Measurements from ENCODE around the gene BDKRB2.

BDKRB2 gene

DNA sequence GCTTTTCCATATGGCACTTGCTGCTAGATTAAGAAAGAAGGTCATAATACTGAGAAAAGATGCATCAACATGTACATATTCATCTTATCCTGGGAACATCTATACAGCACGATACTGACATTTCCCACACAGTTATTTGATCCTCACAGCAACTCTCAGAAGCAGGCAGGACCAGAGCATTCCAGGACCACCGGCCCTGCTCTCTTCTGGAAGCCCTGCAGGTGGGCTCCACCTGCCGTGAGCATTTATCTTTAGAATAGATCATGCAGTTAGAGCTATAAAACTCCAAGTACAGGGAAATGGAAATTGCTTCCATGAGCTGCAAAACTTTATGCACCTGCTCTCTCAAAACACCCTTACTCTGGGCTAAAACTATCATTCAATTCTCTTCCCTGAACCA, 45.8 kb downstream of the BDKRB2 start:
- no peaks in the 10 kb centered on the region for H3F3A ChIP-seq (ENCODE audit: insufficient read depth, low read length)
- H3K9ac ChIP-seq (ENCODE audit: low read length) = no peak overlapping the region
- no peak overlapping the region for H3K4me2 ChIP-seq (ENCODE audit: low read depth, low read length)
- H2AFZ ChIP-seq (ENCODE audit: low read length) = no peak overlapping the region
- no peaks in the 10 kb centered on the region for H3K9me2 ChIP-seq (replicated peaks; ENCODE audit: insufficient read depth, low read length)
- DNase-seq = no peak
- no peak overlapping the region for H3K4me3 ChIP-seq (ENCODE audit: low read length)
- H3K9me3 ChIP-seq (replicated peaks; ENCODE audit: insufficient read depth, low read length) = no peaks in the 10 kb centered on the region
- H4K20me1 ChIP-seq (ENCODE audit: insufficient read depth, low read length) = no peaks in the 10 kb centered on the region
- no peak for TF ChIP-seq EZH2phosphoT487 (IDR thresholded peaks at IDR 0.05; ENCODE audit: low read length)
- TF ChIP-seq, protein P1, sequence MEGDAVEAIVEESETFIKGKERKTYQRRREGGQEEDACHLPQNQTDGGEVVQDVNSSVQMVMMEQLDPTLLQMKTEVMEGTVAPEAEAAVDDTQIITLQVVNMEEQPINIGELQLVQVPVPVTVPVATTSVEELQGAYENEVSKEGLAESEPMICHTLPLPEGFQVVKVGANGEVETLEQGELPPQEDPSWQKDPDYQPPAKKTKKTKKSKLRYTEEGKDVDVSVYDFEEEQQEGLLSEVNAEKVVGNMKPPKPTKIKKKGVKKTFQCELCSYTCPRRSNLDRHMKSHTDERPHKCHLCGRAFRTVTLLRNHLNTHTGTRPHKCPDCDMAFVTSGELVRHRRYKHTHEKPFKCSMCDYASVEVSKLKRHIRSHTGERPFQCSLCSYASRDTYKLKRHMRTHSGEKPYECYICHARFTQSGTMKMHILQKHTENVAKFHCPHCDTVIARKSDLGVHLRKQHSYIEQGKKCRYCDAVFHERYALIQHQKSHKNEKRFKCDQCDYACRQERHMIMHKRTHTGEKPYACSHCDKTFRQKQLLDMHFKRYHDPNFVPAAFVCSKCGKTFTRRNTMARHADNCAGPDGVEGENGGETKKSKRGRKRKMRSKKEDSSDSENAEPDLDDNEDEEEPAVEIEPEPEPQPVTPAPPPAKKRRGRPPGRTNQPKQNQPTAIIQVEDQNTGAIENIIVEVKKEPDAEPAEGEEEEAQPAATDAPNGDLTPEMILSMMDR (IDR thresholded peaks at IDR 0.05; ENCODE audit: low read length) = no peak
- no peak for TF ChIP-seq EZH2 (optimal IDR thresholded peaks at IDR 0.05; ENCODE audit: low read depth, low read length)
- no peaks in the 10 kb centered on the region for H3K36me3 ChIP-seq (replicated peaks; ENCODE audit: insufficient read depth, low read length)
- no peak overlapping the region for H3K27ac ChIP-seq (ENCODE audit: low read length)
- H3K79me2 ChIP-seq (ENCODE audit: low read length) = no peaks in the 10 kb centered on the region
- no peaks in the 10 kb centered on the region for H3K27me3 ChIP-seq (replicated peaks; ENCODE audit: insufficient read depth, low read length)
- H3K4me1 ChIP-seq (ENCODE audit: low read length) = no peaks in the 10 kb centered on the region

DNA sequence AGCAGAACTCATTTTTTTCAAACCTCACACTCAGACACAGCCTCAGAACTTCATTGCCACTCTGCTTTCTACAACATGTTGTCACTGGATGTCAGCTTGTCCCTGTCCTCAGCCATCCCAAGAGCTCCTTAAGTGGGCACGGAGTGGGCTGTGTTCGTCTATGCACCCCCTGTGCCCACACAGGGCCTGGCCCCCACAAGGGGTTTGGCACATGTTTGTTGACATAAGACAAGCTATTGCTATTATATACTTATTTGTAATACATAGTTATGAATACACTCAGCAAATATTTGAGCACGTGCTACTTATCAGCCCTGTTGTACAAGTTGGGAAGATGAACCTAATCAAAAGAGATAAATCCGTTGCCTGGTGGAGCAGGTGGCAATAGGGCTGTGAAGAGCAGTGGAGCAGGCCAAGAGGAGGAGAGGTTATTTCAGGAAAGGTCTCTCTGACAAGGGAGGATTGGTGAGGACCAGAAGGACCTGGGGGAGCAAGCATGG, 47.1 kb downstream of the BDKRB2 start:
- H3K4me1 ChIP-seq (ENCODE audit: low read length) = no peaks in the 10 kb centered on the region
- no peaks in the 10 kb centered on the region for H3K9me2 ChIP-seq (replicated peaks; ENCODE audit: insufficient read depth, low read length)
- H3K4me2 ChIP-seq (ENCODE audit: low read depth, low read length) = no peak overlapping the region
- no peak overlapping the region for H2AFZ ChIP-seq (ENCODE audit: low read length)
- no peak overlapping the region for H3K4me3 ChIP-seq (ENCODE audit: low read length)
- no peak for TF ChIP-seq EZH2phosphoT487 (IDR thresholded peaks at IDR 0.05; ENCODE audit: low read length)
- no peak for TF ChIP-seq EZH2 (optimal IDR thresholded peaks at IDR 0.05; ENCODE audit: low read depth, low read length)
- TF ChIP-seq, protein P1 (IDR thresholded peaks at IDR 0.05; ENCODE audit: low read length) = no peak
- H3F3A ChIP-seq (ENCODE audit: insufficient read depth, low read length) = no peaks in the 10 kb centered on the region
- no peak overlapping the region for H3K9ac ChIP-seq (ENCODE audit: low read length)
- H4K20me1 ChIP-seq (ENCODE audit: insufficient read depth, low read length) = no peaks in the 10 kb centered on the region
- H3K9me3 ChIP-seq (replicated peaks; ENCODE audit: insufficient read depth, low read length) = no peaks in the 10 kb centered on the region
- no peak for DNase-seq
- no peaks in the 10 kb centered on the region for H3K27me3 ChIP-seq (replicated peaks; ENCODE audit: insufficient read depth, low read length)
- H3K79me2 ChIP-seq (ENCODE audit: low read length) = no peaks in the 10 kb centered on the region
- no peaks in the 10 kb centered on the region for H3K36me3 ChIP-seq (replicated peaks; ENCODE audit: insufficient read depth, low read length)
- H3K27ac ChIP-seq (ENCODE audit: low read length) = no peak overlapping the region

DNA sequence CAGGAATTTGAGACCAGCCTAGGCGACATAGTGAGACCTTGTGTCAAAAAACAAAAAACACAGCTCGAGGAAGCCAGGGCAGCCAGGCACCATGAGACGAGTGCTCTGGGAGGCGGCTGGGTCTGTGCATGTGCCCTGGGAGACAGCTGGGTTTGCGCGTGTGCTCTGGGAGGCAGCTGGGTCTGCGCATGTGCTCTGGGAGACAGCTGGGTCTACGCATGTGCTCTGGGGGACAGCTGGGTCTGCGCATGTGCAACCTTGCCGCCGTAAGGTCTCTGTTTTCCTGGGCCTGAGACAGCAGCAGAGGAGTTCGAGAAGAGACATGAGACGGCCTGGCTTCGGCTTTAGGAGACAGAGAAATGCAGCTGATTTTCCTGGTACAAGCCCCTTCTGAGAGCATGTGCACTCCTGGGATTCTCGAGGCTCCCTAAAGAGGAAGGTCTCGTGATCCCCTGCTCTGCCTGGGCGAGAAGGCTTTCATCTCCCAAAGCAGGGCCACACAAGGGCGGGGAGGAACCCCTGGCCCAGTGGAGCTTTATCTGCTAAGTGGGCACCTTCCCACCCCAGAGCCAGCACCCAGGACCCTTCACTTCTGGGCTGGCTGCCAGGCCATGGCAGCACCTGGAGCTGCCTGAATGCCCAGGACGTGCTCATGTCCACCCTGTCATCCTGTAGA, 47.8 kb downstream of the BDKRB2 start:
- no peaks in the 10 kb centered on the region for H3F3A ChIP-seq (ENCODE audit: insufficient read depth, low read length)
- H3K4me1 ChIP-seq (ENCODE audit: low read length) = no peaks in the 10 kb centered on the region
- no peaks in the 10 kb centered on the region for H3K9me3 ChIP-seq (replicated peaks; ENCODE audit: insufficient read depth, low read length)
- H3K27ac ChIP-seq (ENCODE audit: low read length) = no peak overlapping the region
- H3K36me3 ChIP-seq (replicated peaks; ENCODE audit: insufficient read depth, low read length) = no peaks in the 10 kb centered on the region
- H3K27me3 ChIP-seq (replicated peaks; ENCODE audit: insufficient read depth, low read length) = no peaks in the 10 kb centered on the region
- no peak for TF ChIP-seq EZH2phosphoT487 (IDR thresholded peaks at IDR 0.05; ENCODE audit: low read length)
- TF ChIP-seq EZH2 (optimal IDR thresholded peaks at IDR 0.05; ENCODE audit: low read depth, low read length) = no peak
- TF ChIP-seq, protein P1 (IDR thresholded peaks at IDR 0.05; ENCODE audit: low read length) = no peak
- no peak overlapping the region for H2AFZ ChIP-seq (ENCODE audit: low read length)
- no peak overlapping the region for H3K4me2 ChIP-seq (ENCODE audit: low read depth, low read length)
- H3K9ac ChIP-seq (ENCODE audit: low read length) = no peak overlapping the region
- H4K20me1 ChIP-seq (ENCODE audit: insufficient read depth, low read length) = no peaks in the 10 kb centered on the region
- no peak overlapping the region for H3K4me3 ChIP-seq (ENCODE audit: low read length)
- H3K9me2 ChIP-seq (replicated peaks; ENCODE audit: insufficient read depth, low read length) = no peaks in the 10 kb centered on the region
- no peaks in the 10 kb centered on the region for H3K79me2 ChIP-seq (ENCODE audit: low read length)
- DNase-seq = no peak
